SK-N-SH treated with all-trans-retinoic acid at 6 μM for 48 hours (cell line): ENCODE results near the gene STEAP3.

Experiments used
- PATZ1 ChIP-seq: fragments of 250-450 bp; sonication (Bioruptor Pico); IDR thresholded peaks from 2 replicates; pipeline ENCODE4 v1.8.0; 2020; ENCODE audit warnings: mild to moderate bottlenecking, moderate library complexity, borderline replicate concordance
- TCF4 ChIP-seq: fragments of 250-450 bp; sonication (Bioruptor Pico); IDR thresholded peaks from 2 replicates; pipeline ENCODE4 v1.8.0; 2021; ENCODE audit warnings: mild to moderate bottlenecking, moderate library complexity, borderline replicate concordance
- TSHZ2 ChIP-seq: fragments of 250-450 bp; sonication (Bioruptor Pico); IDR thresholded peaks from 2 replicates; pipeline ENCODE4 v1.5.0; 2020; ENCODE audit warnings: mild to moderate bottlenecking, moderate library complexity

- no peak for TF ChIP-seq PATZ1 (CRISPR knock-in tag)
- TF ChIP-seq TCF4 (CRISPR knock-in tag), result no peak
- TF ChIP-seq TSHZ2 (CRISPR knock-in tag), result no peak
Measured at GRCh38 chr2:119305497-119306195, 82.0 kb downstream of the STEAP3 start.
